ENCODE results near the gene CCBE1.
"Not testable (repeated sequence)": the region's sequence is repeated elsewhere in the genome, so short reads cannot be mapped to it uniquely, and the experiment has no call there.

The CCBE1 gene

DNA sequence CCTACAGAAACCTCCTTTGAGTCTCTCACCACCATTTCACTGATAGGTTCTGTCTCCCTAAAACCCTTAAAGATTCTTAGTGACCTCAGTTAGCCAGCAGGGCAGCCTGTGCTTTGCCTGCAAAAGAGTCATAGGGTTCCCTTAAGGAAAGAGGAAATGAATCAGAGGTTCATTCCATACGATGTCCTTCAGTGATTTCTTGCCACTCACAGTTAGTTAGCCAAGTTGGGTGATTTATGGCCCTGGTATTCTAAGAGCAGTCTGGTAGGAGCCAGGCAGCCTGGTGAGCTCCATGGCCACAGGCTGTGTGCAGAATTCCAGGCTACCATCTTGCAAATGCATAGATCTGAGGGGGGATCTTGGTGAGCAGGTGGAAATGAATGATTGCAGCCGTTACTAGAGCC, 18.7 kb upstream of the CCBE1 start:
- no peak overlapping the region for H3K27ac ChIP-seq
- TF ChIP-seq, protein P1, sequence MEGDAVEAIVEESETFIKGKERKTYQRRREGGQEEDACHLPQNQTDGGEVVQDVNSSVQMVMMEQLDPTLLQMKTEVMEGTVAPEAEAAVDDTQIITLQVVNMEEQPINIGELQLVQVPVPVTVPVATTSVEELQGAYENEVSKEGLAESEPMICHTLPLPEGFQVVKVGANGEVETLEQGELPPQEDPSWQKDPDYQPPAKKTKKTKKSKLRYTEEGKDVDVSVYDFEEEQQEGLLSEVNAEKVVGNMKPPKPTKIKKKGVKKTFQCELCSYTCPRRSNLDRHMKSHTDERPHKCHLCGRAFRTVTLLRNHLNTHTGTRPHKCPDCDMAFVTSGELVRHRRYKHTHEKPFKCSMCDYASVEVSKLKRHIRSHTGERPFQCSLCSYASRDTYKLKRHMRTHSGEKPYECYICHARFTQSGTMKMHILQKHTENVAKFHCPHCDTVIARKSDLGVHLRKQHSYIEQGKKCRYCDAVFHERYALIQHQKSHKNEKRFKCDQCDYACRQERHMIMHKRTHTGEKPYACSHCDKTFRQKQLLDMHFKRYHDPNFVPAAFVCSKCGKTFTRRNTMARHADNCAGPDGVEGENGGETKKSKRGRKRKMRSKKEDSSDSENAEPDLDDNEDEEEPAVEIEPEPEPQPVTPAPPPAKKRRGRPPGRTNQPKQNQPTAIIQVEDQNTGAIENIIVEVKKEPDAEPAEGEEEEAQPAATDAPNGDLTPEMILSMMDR (conservative IDR thresholded peaks at IDR 0.05), result no peak
- no peak for TF ChIP-seq ZFX (IDR thresholded peaks at IDR 0.05)

- H3K27ac ChIP-seq, result no peak overlapping the region
- TF ChIP-seq, protein P1 (conservative IDR thresholded peaks at IDR 0.05), result no peak
- no peak for TF ChIP-seq ZFX (IDR thresholded peaks at IDR 0.05)
Observed at GRCh38 chr18:59715445-59715844, 18.2 kb upstream of the CCBE1 start.

GRCh38 chr18:59714096-59714495, 16.9 kb upstream of the CCBE1 start:
- not testable (repeated sequence) for H3K27ac ChIP-seq

DNA sequence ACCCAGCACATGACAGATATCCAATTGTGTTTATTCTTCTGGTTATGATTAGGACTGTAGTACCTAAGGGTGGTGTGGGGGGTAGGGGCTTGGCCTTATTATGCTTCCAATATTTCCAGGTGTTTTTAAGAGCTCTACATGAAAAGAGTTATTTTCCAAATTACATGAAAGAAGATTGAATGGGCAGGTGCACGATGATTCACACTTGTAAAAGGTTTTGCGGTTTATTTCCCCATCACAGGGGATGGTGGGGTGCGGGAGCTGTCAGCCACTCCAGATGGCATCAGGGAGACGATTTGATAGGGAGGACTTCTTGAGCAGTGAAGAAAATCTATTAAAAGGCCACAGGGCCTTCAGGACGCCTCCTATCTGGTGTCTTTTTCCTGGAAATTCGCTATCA, 15.1 kb upstream of the CCBE1 start:
- H3K27ac ChIP-seq, result no peak overlapping the region
- TF ChIP-seq, protein P1 (conservative IDR thresholded peaks at IDR 0.05), result no peak
- no peak for TF ChIP-seq ZFX (IDR thresholded peaks at IDR 0.05)

DNA sequence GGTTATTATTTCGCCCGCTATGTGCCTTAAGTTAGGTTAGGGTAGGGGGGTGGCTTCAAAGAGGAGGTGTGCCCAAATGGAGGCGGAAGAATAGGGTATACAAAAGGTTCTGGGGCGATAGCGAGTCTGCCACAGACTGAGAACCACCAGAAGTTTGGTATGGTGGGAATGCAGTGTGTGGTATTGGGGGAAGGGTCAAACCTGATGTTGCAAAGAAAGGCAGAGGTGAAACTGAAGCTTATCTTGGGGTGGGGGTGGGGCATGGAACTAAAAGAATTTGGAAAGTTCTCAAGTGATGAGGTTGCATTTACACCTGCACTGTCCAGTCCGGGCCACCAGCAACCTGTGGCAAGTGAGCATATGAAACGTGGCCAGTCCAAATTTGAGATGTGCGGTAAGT, 11.8 kb upstream of the CCBE1 start:
- H3K27ac ChIP-seq, result no peak overlapping the region
- TF ChIP-seq ZFX (IDR thresholded peaks at IDR 0.05), result no peak
- TF ChIP-seq, protein P1 (conservative IDR thresholded peaks at IDR 0.05), result no peak

DNA sequence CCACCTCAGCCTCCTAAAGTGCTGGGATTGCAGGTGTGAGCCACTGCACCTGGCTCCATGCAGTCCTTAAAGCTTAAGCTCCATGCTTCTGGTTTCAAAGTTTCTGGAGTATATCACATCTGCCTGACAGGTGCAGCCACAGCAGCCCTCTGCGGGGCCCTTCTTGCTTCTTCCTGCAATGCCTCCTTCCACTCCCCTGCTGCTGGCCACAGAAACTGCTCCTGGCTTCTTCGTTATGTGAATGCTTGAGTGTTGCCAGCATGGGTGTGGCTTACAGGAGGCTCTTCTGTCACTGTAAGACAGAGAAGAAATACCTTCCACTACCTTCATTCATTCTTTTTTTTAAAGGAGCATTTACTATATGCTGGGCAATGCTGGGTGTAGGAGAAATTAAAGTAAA, 10.1 kb upstream of the CCBE1 start:
- H3K27ac ChIP-seq, result no peak overlapping the region
- TF ChIP-seq, protein P1 (conservative IDR thresholded peaks at IDR 0.05), result no peak
- no peak for TF ChIP-seq ZFX (IDR thresholded peaks at IDR 0.05)

DNA sequence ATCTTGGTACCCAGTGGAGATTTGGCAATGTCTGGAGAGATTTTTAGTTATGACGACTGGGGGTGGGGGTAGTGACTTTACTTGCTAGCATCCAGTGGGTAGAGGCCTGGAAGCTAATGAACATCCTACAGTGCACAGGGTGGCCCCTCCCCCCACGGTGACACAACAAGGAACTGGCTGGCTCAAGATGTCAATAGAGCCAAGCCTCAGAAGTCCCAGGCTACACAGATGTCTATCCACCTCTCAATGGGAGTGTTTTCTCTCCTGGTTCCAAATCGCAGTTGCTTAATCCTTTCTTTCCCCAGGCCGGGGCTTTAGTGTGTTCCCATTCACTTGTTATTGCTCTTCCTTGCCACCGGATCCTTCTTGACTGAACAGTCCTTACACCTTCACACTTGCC, 9.3 kb upstream of the CCBE1 start:
- TF ChIP-seq, protein P1 (conservative IDR thresholded peaks at IDR 0.05), result no peak
- no peak for TF ChIP-seq ZFX (IDR thresholded peaks at IDR 0.05)
- H3K27ac ChIP-seq, result no peak overlapping the region

DNA sequence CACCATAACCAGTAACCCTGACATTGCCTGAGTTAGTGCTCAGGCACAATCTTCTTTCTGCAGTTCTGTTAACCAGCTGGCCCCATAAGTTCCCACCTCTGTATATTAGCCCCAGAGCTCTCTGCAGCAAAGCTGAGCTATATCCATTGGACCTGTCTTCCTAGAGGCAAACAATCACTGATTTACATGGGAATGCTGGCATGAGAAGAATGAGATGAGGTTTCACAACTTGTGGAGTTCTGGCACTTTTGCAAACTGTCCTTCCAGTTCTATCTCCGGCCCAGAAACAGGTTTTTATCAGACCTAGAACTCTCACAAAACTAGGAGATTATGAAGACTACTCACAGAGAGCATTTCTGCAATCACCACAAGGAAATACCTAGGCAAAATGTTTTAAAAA, 7.9 kb upstream of the CCBE1 start:
- TF ChIP-seq ZFX (IDR thresholded peaks at IDR 0.05), result no peak
- TF ChIP-seq, protein P1 (conservative IDR thresholded peaks at IDR 0.05), result no peak

More for the DNA sequence above, 7.9 kb upstream of the CCBE1 start:
- peak overlapping the region; percentile 63 for H3K27ac ChIP-seq

Data from C4-2B (cell line).